Calu3 (cell line): ENCODE results near the gene SUN3. TPM values are rescaled to one million over a fixed set of nuclear protein-coding genes. Genes with fewer than 3 reads are reported as not detected.

ENCODE experiments used
- BruUV-seq: library from RNA; stranded (reverse); fragments of 400-500 nt; replicated peaks from 2 replicates; lab custom pipeline; 2021; lab: Mats Ljungman, UMichigan
- CTCF ChIA-PET: fragments of 300-600 bp; sonication (Branson Sonifier 250); formaldehyde crosslinking; loops from one replicate; lab custom pipeline; 2022; ENCODE audit warnings: antibody characterized with exemption; lab: Charles Lee
- DNase-seq: peaks from one replicate; pipeline ENCODE4 v3.0.0; 2022
- H3K27ac Mint-ChIP-seq: one replicate; pipeline ENCODE4 v1.8.0; 2022; ENCODE audit warnings: mixed read lengths; ENCODE audit not compliant: unreplicated experiment
- H3K27me3 Mint-ChIP-seq: one replicate; pipeline ENCODE4 v1.8.0; 2022; ENCODE audit warnings: mixed read lengths; ENCODE audit not compliant: unreplicated experiment
- H3K36me3 Mint-ChIP-seq: one replicate; pipeline ENCODE4 v1.8.0; 2022; ENCODE audit warnings: mild to moderate bottlenecking, moderate library complexity, mixed read lengths; ENCODE audit not compliant: insufficient read depth, unreplicated experiment
- H3K4me1 Mint-ChIP-seq: one replicate; pipeline ENCODE4 v1.8.0; 2022; ENCODE audit warnings: mild to moderate bottlenecking, low read depth, mixed read lengths; ENCODE audit not compliant: unreplicated experiment
- H3K4me3 Mint-ChIP-seq: one replicate; pipeline ENCODE4 v1.8.0; 2022; ENCODE audit warnings: mild to moderate bottlenecking, low read depth, moderate library complexity, mixed read lengths; ENCODE audit not compliant: unreplicated experiment
- H3K9me3 Mint-ChIP-seq: one replicate; pipeline ENCODE4 v1.8.0; 2022; ENCODE audit warnings: low read depth, mixed read lengths; ENCODE audit not compliant: unreplicated experiment
- intact Hi-C: fragments of 100-400 bp; cut with micrococcal nuclease; formaldehyde crosslinking; loops from one replicate; pipeline ENCODE4 v1.10.0; 2022; ENCODE audit not compliant: unreplicated experiment
- total RNA-seq: library from RNA; stranded (reverse); gene quantifications from 2 replicates; pipeline ENCODE4 v1.2.3, GENCODE V29; 2022
- TF ChIP-seq, protein P1 (sequence below): fragments of 200-600 bp; IDR thresholded peaks from one replicate; pipeline ENCODE4 v1.8.0; 2022; ENCODE audit warnings: antibody characterized with exemption; ENCODE audit not compliant: unreplicated experiment

Gene SUN3
- total RNA-seq, 1 experiment from 2014 or later, result 1.8 TPM

DNA sequence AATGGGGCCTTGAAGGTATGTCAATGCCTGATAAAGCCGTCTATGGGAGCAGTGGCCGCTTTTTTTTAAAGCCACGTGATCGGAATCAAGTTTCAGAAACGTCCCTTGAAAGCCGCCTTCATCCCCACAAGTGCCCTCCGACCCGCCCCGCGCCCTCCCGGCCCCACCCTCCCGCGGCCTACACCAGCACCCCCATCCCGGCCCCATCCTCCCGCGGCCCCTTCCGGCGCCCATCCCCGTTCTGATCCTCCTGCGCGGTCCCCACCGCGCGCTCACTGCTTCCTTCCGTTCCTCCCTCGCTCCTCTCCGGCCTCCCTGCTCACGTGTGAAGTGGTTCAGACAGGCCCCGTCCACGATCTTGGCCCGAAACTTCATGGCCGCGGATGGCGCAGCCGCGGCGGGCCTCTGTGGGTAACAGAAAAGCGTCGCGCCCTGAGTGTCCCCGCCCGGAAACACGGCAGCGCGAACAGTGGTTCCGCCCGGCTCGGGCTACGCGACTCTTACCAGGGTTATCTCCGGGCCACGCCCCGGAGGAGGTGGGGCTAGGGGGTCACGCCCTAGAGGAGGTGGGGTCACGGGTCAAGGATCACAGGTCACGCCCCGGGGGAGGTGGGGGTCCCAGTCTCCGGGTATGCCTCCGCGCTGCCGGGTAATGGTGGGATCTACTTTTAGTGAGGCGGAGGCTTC, 49.6 kb downstream of the SUN3 start, which contains the start of gene HUS1:
Gene HUS1, minus strand, starts transcription at position 471 of the 687 bp plus-strand sequence. Its CDS starts 96 bp downstream, at position 375.
- CTCF ChIA-PET, result no interaction called here
- Mint-ChIP-seq H3K4me3 (peak within 1 kb of the TSS; percentile 73), H3K9me3 (no peaks in the 10 kb centered on the region), H3K27ac (peak within 1 kb of the TSS; percentile 57), H3K27me3 (no peaks in the 10 kb centered on the region), H3K4me1 (peaks cover 12% of the 10 kb centered on the region), H3K36me3 (peaks cover 37% of the 10 kb centered on the region)
- BruUV-seq, result no TSS peak
- intact Hi-C loops, result no loop called here
- peak; percentile 93 for DNase-seq
- TF ChIP-seq, protein P1, sequence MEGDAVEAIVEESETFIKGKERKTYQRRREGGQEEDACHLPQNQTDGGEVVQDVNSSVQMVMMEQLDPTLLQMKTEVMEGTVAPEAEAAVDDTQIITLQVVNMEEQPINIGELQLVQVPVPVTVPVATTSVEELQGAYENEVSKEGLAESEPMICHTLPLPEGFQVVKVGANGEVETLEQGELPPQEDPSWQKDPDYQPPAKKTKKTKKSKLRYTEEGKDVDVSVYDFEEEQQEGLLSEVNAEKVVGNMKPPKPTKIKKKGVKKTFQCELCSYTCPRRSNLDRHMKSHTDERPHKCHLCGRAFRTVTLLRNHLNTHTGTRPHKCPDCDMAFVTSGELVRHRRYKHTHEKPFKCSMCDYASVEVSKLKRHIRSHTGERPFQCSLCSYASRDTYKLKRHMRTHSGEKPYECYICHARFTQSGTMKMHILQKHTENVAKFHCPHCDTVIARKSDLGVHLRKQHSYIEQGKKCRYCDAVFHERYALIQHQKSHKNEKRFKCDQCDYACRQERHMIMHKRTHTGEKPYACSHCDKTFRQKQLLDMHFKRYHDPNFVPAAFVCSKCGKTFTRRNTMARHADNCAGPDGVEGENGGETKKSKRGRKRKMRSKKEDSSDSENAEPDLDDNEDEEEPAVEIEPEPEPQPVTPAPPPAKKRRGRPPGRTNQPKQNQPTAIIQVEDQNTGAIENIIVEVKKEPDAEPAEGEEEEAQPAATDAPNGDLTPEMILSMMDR, result no peak

DNA sequence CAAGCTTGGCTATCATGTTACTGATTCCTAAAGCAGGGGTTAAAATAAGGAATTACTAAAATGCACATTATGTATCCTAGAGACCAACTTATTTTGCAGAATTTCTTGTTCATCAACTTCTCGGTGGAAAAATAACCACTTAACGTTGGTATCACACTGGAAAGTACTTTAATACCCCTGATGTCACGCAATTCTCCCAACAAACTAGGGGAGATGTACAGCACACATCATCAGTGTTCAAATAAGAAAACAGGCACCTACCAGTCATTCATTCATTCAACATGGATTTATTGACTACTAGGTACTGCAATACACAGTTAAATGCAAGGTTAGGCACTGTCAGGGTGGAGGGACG, 50.1 kb downstream of the SUN3 start:
- intact Hi-C loops, result no loop called here
- CTCF ChIA-PET, result no interaction called here
- TF ChIP-seq, protein P1, result no peak
- peak overlapping the region; percentile 57 for H3K27ac Mint-ChIP-seq
- BruUV-seq, result no TSS peak
- no peaks in the 10 kb centered on the region for H3K9me3 Mint-ChIP-seq
- H3K4me1 Mint-ChIP-seq, result peaks cover 16% of the 10 kb centered on the region
- peak overlapping the region; percentile 73 for H3K4me3 Mint-ChIP-seq
- DNase-seq, result no peak
- H3K27me3 Mint-ChIP-seq, result no peaks in the 10 kb centered on the region
- peaks cover 40% of the 10 kb centered on the region for H3K36me3 Mint-ChIP-seq

DNA sequence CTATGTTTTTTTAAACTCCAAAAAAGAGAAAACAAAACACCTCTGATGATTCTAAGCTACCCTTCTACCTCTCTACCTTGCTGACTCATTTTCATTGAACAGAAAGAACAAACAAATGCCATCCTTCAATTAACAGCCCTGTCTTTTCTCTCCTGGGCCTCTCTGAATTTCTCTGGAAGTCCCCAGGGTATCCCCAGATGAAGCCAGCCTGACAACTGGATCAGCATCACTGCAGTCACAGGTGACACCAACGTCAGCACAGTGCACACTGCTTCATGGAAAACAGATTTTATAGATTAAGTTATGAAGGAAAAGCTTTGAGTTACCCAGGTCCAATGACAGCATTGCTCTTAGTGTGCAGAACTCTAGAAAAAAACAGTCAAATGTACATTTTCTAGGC, 55.2 kb downstream of the SUN3 start:
- intact Hi-C loops, result no loop called here
- Mint-ChIP-seq H3K4me1 (peaks cover 35% of the 10 kb centered on the region), H3K9me3 (no peaks in the 10 kb centered on the region), H3K27ac (no peak overlapping the region), H3K27me3 (no peaks in the 10 kb centered on the region), H3K4me3 (no peak overlapping the region), H3K36me3 (peaks cover 44% of the 10 kb centered on the region)
- BruUV-seq, result no TSS peak
- no peak for DNase-seq
- TF ChIP-seq, protein P1, result no peak
- CTCF ChIA-PET, result no interaction called here

DNA sequence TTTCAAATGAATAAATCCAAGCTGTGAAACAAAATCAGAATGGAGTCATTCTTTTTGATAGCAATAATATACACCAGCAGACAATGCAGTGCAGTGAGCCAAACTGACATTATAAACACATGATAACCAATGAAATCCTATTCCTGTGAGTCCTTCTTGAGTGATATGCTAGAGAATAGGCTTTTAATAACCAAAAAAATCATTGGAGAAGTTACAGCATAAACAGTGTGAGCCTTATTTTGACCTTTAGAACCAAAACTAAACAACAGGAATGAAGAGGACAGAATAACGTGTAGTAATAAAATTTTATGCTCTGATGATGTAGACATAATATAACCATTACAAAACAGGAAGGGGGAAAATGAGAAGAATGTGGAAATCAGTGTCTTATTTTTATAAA, 58.1 kb downstream of the SUN3 start:
- Mint-ChIP-seq H3K9me3 (no peaks in the 10 kb centered on the region), H3K27ac (no peak overlapping the region), H3K27me3 (no peaks in the 10 kb centered on the region), H3K4me3 (no peak overlapping the region), H3K36me3 (peaks cover 42% of the 10 kb centered on the region), H3K4me1 (peaks cover 29% of the 10 kb centered on the region)
- CTCF ChIA-PET, result no interaction called here
- no peak for DNase-seq
- BruUV-seq, result no TSS peak
- TF ChIP-seq, protein P1, result no peak
- intact Hi-C loops, result no loop called here
